Adrenal gland (tissue), 5 donors: Measurements from ENCODE around the gene SRXN1.

Source experiments
- CTCF ChIP-seq, 6 experiments: fragments of 450-650 bp in 4 of 6; fragments of 200-600 bp in 2 of 6; sonication (generic) in 1 of 6; IDR thresholded peaks; 1 replicate in 5 of 6; 2 replicates in 1 of 6; pipeline versions ENCODE4 v1.5.1 to v1.8.0; 2016 to 2021; ENCODE audit warnings: antibody characterized with exemption in 6 of 6, mild to moderate bottlenecking in 2 of 6, moderate library complexity in 1 of 6
- POLR2A ChIP-seq, 2 donors: fragments of 450-650 bp; IDR thresholded peaks; one replicate each; pipeline ENCODE4 v1.6.1; 2017; ENCODE audit warnings: antibody characterized with exemption in 2 of 2, mild to moderate bottlenecking in 2 of 2, moderate library complexity in 1 of 2
- donor health status: DM: no; HTN: no; CAD: no.

- TF ChIP-seq CTCF (IDR thresholded peaks at IDR 0.05) (no peak), POLR2A (IDR thresholded peaks at IDR 0.05) (no peak)
These were observed 47.8 kb downstream of the SRXN1 start for GRCh38 chr20:605237-605636.
